NCI-H82 treated with DMSO at 0.1 percent for 48 hours (cell line): Measurements from ENCODE around the gene ETDB.
"Not testable (repeated sequence)": the region's sequence is repeated elsewhere in the genome, so short reads cannot be mapped to it uniquely, and the experiment has no call there.

Experiments
- DNase-seq: peaks from one replicate; lab custom pipeline; 2025; ENCODE audit not compliant: unreplicated experiment; lab: John Stamatoyannopoulos, UW

The ETDB gene

DNA sequence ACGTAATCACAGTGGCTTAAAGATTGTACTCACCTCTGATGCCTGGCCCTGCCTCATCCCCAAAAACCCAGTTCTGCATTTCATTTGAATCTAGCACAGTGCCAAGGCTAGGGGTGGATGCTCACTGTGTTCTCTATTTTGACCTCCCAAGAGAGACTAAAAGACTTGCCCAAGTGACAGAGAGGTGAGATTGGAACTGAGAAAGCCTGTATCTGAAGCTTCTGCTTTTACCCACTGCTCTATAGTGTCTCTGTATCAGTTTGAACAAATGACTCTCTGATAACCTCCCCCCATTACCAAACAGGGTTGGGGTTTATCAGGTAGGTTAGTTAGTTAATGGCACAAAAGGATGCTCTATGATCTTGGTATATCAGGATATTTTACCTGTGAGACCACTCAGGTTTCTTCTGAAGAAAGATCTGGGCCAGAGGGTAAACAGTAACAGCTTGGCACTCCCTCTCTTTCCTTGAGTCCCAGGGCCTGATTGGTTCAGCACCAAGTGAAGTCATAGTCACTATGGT, at the start of gene ETDB:
ETDB (minus strand) TSS at position 471 of the 521 bp plus-strand sequence. CDS start 1,265 bp downstream, outside the sequence.
- DNase-seq: not testable (repeated sequence)

DNA sequence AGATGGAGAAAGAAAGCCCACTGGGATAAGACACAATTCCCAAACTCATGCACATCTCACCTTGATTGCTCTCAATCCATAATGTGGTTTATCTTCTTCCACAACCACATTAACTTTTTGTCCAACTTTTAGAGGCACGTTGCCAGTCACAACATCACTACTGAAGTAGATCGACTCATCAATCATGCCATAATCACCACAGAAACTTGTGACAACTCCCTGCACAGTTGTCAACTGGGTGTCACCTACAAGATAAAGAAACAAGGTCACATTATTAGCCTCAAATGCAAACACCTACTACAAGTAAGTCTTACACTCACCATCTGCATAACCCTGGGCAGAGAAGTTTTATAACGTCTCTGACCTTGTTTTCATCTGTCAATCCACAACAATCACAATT, 49.2 kb upstream of the ETDB start:
- DNase-seq: not testable (repeated sequence)

DNA sequence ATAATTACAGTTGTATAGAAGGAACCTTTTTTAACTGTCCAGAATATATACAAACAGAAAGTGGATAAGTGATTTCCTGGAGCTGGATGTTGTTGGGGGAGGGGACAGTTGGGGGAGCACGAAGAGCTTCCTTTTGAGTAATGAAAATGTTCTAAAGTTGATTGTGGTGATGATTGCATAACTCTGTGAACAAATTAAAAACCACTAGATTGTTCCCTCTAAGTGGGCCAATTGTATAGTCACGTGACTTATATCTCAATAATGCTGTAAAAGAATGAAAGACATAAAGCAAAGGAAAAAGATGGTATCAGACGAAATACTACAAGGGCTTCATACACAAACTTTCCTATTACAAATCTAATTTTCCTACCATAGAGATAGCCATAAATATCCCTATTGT, 48.2 kb upstream of the ETDB start:
- no peak for DNase-seq

- not testable (repeated sequence) for DNase-seq
Measured at GRCh38 chrX:135154688-135155087, 34.4 kb upstream of the ETDB start.

GRCh38 chrX:135126145-135126544, 5.8 kb upstream of the ETDB start:
- DNase-seq: not testable (repeated sequence)

DNA sequence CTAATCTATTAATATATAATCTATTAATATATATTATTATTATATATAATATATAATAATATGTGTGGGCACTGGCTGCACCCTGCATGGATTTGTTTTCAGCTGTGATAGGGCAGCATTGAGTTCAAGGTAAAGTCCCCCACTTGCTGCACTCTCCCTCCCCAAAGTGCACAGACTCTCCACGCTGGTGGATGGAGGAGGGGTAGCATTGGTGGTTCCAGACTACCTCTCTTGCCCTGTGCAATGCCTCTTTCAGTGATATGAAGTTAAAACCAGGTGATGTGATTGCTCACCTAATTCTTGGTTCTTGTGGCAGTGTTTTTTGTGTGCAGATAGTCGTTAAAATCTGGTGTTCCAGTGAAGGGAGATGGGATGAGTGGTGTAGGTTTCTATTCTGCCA, 4.3 kb downstream of the ETDB start:
- DNase-seq: not testable (repeated sequence)

GRCh38 chrX:135114392-135114791, 5.9 kb downstream of the ETDB start:
- no peak for DNase-seq

DNA sequence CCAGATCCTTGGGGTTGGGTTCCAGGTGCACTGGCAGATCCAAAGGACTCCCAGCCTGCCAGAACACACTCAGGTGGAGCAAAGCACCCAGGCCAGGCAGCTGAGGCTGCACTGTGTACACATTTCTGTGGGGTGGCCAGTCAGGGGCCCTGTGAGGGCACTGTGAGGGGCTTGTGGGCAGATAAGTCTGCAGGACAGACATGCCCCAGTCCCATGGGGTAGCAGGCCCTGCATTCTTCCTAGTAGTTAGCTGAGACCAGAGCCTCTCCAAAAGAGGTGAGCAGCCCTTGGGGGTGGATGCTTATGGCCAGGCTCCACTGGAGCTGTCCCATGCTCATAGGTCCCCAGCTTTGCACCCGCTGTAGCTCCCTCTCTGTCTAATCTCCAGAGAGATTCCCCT, 7.6 kb downstream of the ETDB start:
- no peak for DNase-seq

DNA sequence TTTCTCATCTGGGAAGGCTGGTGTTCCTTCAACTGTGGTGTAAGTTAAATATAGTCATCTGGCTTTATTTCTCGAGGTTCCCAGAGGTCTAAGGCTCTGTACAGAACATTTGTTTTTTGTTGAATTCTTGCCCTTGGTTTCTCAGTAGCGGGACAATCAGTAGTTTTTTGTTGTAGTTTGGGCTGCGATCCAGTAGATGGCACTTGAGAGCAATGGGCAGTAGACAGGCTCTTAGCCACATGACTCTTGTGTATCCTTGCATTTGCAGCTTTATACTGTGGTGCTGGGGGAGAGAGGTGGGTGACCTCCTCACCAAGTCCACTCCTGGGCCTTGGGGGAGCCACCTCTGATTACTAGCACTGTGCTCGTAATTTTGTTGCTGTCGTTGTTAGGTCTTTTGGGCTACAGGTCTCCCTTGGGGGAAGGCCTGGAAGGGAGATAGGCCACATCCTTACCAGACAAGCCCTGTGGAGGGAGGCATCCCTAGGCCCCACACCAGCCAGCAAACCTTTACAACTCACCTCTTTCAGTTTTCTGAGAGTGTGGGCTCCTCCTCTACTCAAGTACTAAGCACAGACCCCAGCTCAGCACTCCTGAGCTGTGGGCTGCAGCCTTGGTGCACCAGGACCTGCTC, 8.1 kb downstream of the ETDB start:
- DNase-seq: peak; percentile 23

DNA sequence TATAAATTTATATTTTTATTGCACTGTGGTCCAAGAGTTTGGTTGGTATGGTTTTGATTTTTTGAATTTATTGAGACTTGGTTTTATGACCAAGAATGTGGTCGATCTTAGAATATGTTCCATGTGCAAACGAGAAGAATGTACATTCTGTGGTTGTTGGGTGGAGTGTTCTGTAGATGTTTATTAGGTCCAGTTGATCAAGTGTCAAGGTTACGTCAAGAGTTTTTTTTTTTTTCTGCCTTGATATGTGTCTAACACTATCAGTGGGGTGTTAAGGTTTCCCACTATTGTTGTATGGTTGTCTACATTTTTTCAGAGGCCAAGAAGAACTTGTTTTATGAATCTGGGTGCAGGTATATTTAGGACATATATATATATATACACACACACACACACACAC, 10.8 kb downstream of the ETDB start:
- DNase-seq: no peak

DNA sequence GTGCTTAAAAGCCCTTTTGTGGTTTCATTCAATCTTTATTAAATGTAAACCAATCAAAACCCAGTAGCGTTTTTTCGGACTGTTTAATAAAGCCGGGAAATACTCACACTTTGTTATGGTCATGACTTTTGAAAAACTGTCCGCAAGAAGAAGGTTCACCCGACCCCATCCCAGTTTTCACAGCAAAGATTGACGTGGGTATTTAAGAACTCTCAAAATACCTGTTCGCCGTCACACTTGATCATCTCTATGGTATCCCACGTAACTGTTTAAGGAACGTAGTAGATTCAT, 20.9 kb downstream of the ETDB start:
- DNase-seq: no peak

DNA sequence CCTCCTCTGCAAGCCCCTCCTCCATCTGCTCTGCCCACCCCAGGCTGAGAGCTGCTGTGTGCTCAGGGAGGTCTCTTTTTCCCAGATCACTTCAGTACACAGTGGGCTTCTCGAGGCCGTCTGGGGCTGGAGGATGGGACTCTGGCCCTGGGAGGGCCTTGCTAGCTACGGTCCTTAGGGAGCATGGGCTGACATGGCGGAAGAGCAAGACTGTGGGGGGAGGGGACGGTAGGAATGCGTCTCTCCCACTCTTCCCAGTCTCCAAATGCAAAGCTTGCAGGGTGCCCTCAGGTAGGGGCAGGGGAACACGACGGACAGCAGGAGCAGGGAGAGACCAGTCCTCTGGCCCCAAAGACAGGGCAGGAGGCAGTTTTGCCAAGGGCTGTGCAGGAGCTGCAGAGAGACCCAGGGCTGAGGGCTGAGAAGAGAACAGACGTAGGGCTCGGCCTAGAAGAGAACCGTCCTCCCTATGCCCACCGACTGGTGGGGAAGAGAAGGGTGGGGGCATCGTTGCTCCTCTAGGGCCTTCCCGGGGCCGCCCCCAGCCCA, 23.1 kb downstream of the ETDB start:
- DNase-seq: not testable (repeated sequence)

- no peak for DNase-seq
Measured at GRCh38 chrX:135095715-135096114, 24.6 kb downstream of the ETDB start.

GRCh38 chrX:135094726-135095125, 25.6 kb downstream of the ETDB start:
- no peak for DNase-seq

DNA sequence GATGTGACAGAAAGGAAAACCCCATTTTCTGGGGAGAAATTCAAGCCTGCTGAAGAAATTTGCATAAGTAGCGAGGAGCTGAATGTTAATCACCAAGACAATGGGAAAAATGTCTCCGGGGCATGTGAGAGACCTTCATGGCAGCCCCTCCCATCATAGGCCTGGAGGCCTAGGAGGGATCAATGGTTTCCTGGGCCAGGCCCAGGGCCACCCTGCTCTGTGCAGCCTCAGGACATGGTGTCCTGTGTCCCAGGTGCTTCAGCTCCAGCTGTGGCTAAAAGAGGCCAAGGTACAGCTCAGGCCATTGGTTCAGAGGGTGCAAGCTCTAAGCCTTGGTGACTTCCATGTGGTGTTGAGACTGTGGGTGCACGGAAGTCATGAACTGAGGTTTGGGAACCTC, 31.2 kb downstream of the ETDB start:
- no peak for DNase-seq

DNA sequence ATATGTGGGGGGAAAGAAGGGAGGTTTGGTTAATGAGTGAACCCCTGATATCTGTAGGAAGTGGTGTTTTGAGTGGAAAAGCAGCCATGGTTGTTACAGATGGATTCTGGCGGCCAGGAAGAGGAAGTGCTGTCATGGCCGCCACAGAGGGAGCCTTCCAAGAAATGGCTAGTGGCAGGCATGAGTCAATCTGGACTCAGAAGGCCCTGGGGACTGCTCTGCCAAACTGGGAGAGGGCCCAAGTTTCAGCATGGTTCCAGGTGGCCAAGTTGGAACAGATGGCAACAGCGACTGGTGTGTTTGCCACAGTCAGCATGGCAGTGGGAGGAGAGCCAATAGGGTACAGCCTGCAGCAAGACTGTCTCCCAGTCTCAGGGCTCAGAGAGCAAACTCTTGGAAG, 32.5 kb downstream of the ETDB start:
- DNase-seq: no peak

DNA sequence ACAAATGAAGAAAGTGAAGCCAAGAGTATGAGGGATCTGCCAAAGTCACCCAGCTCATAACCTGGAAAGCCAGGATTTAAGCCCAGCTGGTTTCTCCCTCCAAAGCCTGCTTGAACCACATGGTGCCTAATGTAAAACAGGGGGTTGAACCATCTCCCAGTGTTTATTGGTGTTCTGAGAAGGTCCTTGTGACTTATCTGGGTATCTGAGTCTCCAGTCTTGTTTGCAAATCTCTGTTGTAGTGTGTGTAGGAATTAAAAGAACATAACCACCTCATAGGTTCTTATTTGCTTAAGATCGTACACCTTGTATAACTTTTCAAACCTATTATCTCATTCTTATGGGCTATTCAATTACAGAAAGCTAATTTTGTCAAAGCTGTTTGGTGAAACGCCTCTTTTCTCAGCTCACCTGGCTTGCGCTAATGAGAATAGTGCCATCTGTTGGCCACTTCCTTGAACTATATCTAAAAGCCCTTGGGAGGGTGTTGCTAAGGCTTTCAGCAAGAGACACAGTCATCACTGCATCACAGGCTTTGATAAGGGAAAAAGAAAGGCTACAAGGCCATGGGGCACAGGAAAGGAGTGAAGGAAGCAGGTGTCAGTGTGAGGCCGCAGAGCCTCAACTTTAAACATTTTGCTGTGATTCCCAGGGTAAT, 34.0 kb downstream of the ETDB start:
- DNase-seq: peak; percentile 81

- no peak for DNase-seq
Measured at GRCh38 chrX:135081693-135082404, 38.5 kb downstream of the ETDB start.
